HG02759 (cell line): ENCODE results near the gene SCARB1.

Experiments used
- ATAC-seq: cut with Tn5 transposase; IDR thresholded peaks from one replicate; pipeline ENCODE4 v1.9.1; 2021; ENCODE audit warnings: mild to moderate bottlenecking, moderate library complexity; ENCODE audit not compliant: unreplicated experiment

The SCARB1 gene

DNA sequence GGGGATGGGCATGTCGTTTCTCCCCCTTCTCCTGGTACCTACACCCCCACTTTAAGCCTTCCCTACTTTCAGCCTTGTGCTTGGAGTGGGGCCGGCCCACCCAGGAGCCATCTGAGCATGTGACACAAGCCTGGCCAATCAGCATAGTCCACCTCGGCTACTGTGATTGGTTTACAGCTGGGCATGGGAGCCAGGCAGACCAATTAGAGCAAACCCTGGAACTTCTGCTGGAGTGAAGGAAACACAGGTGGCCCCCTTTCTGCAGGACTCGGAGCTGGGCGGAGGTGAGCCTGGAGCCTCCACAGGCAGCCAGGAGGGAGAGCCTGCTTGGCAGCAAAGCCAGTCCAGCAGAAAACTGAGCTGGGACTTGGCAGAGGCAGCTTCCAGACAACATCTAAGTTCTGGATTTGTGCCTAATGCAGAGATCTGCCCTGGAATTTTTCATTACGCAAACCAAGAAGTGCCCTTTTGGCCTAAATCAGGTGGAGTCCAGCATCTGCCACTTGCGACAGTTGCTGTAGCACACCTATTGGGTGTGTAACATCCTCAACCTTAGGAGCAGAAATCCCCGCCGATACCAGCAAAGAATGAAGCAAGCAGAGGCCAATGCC is 59.5 kb downstream of the SCARB1 start:
- ATAC-seq = no peak

DNA sequence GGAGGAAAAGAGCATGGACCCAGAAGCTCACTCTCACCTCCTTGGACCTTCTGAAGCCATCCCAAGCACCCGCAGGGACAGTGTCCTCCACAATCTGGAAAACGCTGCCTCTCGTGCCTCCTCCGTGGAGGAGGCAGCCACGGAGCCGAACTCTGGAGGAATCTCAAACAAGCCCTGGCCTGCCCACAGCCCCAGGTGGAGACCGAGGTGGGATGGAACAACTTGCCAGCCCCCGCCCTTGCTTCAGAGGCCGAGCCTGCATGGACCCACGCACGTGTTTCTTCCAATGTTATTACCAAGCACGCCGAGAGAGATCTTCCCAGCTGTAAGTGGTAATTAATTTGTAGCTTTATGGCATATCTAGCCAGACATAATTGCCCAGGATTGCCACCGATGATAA is 61.3 kb downstream of the SCARB1 start:
- no peak for ATAC-seq

DNA sequence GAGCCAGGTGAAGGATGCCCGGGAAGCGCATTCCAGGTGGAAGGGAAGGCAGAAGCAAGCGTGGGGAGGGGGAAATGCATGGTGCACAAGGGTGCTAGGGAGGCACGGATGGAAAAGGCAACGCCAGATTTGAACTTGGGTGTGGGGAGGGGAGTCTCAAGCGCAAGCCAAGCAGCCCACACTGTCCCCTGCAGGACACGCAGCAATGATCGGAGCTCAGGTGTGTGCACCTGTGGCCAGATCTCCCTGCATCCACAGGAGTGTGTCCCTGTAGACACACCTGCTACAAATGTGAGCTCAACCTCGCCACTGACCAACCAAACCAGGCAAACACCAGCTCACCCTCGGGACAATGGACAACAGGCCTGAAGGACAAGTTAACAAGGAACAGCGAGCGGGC is 63.2 kb downstream of the SCARB1 start:
- ATAC-seq = no peak

DNA sequence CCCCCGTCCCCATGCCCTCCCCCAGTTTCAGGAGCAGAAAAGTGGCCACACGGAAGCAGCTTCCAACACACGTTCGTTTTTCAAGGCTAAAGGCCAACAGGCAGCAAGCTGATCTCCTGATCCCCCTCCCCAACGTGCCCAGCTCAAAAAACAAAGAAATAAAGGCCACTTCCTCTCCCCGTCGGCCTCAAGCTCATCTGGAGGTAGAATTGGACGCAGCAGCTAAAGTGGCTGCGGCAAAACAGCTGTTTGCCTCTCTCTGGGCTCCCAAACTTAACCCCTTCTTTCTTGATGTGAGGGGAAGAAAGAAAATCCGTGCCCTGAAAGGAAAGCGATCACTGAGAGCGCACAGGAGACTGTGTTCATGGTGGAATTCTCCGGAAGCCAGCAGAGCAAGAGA is 66.3 kb downstream of the SCARB1 start:
- no peak for ATAC-seq

DNA sequence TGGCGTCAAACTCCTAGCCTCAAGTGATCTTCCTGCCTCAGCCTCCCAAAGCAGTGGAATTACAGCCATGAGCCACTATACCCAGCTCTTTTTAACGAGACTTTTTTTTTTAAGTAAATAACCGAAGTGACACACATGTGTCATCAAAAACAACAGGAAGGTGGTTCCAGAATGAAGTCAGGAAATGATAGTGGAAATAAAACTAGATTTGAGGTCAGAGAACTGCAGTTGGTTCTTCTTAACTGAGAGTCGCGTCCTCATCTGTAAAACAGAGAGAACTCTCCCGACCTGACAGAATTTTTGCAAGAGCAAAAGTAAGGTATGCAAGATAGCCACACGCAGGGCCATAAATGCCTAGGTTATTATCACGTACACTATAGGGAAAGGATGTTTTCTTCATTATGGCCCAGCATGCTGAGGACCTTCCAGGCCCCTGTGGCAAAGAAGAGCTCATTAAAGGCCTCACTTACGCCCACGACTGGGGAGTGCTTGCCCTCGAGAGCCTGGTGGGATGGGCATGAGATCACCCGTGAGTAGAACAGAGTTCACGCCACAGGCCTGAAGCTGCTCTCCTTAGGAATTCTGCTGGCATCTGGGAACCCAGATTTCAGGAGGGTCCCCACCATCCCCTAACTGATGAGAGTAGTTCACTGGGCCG is 67.2 kb downstream of the SCARB1 start:
- no peak for ATAC-seq

DNA sequence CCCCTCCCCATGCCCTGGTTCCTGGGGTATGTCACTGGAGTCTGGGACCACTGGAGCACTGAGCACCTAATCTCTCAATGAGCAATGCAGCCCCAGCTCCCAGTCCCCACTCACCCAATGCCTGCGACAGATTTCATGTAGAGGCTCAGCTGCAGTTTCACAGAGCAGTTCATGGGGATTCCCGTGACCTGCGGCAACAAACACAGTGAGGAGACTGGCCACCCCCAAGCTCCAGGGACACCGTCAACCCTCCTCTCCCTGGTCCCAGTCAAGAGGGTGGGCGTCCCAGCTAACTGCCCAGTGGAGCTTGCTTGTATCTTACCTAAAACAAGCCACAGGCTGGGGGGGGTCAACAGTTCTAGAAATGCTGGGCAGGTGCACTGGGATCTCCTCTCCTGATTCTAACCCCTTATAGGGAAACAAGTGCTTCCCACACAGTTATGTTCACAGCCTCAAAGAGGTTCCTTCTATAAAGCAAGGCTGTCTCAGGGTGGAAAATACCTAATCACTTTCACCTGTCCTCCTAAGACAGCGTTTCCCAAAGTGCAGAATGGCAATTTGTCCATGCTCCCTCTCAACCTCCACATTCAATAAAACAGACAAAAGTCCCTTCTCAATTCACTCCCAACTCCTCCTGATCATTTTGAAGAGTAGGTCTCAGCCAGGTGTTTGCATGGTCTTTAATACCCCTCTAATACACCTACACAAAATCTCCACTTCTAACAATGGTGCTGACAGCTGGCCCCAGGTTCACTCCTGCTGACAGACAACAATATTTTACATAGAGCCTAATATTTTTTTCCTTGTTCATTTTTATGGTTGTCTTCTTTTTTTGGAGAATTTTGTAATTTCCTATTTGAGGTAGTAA is 68.3 kb downstream of the SCARB1 start:
- peak; percentile 82 for ATAC-seq

DNA sequence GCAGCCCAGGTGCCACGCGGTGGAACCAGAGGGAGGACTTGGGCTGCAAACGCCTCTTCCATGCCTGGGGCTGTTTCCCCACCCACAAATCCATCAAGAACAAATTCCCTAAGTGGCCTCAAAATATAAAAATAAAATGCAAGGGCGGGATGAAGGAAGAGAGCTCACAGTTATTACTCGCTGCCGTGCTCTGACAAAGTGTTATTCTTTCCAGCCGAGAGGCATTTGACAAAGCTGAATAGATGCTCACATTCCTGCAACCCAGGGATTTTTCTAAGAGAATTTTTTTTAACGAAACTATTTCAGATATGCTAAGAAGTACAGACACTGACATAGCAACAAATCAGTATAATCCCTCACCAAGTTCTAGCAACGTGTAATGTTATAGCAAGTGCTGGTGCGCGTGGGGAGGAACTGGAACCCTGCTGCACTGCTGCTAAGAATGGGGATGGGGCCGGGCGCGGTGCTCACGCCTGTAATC is 70.7 kb downstream of the SCARB1 start:
- no peak for ATAC-seq

DNA sequence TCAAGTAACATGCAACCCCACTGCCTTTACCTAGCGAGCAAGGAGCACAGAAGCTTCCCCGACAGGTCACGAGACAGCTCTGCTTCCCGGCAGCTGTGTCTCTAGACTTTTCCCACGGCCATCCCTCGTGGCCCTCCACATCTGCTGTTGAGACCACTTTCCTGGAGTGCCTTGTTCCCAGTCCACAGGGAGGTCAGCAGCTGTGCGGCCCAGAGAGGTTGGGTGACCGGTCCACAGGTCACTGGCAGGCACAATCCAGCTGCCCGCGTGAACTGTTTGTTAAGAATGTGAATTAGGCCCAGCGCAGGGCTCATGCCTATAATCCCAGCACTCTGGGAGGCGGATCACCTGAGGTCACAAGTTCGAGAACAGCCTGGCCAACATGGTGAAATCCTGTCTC is 71.5 kb downstream of the SCARB1 start:
- ATAC-seq = no peak

DNA sequence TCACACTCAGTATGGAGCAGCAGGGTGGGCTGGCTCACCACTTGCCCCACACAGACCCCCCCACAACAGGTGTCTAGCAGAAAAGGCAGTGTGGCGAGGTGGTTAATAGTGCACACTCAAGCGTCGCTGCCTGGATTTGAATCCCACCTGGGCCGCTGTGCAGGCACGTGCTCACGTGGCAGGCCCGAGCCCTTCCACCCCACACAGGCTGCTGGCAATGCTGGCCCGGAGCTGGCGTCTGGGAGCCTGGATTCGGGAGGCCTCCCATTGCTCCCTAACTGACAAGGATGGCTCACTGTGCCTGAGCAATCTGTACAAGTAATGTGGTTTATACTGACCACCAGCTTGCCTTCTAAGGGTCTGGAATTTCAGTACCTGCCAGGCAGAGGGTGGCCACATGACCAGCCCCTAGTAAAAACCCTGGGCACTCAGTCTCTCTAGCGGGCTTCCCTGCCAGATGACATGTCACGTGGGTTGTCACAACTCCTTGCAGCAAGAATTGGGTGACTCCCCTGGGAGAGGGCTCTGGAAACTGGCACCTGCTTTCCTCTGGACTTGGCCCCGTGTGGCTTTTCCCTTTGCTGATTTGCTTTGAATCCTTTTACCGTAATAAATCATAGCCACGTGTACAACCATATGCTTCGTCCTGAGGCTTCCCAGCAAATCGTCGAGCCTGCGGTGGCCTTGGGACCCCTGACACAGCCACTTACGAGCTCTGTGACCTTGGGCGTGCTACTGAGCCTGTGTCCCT is 72.8 kb downstream of the SCARB1 start:
- no peak for ATAC-seq

DNA sequence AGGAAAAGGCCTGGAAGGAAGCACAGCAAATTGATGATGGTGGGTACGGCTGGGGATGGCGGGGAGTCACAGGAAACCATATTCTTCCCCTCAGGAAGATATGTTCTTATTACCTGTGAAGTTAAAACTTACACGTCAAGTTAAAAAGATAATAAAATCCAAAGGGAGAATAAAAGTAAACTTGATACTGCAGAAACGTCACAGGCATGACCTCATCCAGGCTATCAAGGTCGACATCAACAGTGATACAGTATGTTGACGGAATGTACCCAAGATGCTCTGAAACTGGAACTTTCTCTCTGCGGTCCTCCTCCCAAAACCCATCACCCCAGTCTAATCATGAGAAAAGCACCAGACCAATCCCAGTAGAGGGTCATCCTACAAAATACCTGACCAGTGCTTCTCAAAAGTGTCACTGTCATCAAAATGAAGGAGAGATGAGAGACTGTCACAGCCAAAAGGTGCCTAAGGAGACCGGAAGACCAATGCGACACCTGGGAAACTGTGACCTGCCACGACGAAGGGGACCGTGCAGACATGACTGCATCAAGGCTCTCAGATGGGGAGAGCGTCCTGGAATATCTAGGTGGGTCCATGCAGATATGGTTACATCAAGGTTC is 74.6 kb downstream of the SCARB1 start:
- ATAC-seq = no peak

DNA sequence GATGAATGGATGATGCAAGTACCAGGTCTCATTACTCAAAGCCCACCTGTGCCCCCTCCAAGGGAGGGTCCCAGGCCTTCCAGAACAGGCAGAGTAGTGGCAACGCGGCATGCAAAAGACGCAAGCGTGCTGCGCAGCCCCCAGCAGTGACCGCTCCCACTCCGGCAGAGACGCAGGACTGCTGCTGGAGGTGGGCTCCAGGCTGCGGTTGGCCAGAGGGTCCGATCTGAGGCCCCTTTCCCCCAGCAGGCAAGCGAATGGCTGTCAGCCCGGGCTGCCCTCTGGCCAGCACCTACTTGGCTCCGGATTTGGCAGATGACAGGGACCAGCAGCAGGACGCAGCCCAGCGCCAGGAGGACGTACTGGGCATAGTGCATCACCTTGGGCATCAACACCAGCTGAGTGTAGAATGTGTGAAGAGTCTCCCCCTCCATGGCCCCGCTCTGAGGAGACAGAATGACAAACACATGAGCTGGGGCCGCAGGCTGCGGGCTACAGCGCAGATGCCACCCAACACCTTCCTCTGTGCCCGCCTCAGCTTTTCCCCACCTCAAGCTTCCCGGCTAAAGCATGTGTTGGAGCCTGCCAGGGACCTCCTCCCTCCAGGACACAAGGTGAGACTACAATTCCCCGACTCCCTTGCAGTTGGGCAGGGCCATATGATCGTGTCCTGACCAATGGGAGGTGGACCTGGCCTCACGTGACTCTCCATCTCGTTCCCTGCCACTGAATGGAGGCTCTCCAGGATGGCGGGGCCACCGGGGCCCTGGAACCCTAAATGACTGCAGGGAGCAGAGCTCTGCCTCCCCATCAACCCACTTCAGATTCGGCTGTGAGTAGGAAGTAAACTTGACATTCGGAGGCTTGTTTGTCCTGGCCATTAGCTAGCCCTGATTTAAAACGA is 77.4 kb downstream of the SCARB1 start:
- no peak for ATAC-seq

DNA sequence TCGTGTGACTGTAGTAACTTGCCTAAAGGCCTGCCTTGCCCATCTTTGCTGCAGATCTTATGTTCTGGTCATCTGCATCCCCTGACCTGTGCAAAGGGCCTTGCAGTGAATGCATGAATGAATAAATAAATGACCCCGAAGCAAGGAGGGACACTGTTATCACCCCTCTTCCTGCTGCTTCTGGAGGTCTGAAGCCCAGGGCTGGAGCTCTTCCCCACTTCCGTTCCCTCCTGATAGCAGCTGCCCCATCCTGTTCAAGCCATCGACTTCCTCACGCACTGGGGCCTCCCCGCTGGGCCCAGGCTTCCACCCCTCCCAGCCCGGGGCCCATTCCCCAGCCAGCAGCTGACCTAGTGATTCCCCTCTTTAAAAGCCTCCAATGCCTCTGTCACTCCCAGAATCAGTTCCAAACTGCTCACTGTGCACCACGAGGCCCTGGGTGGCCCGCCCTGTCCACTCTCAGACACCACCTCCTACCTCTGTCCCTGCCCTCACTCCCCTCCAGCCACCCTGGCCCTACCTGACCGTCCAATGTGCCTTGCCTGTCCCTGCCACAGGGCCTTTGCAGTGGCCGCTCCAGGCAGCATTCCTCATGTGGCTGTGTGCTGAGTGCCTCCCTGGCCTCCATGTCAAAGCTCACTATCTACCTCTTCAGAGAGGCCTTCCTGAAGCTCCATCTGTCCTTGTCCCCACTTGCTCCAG is 78.6 kb downstream of the SCARB1 start:
- ATAC-seq = no peak

DNA sequence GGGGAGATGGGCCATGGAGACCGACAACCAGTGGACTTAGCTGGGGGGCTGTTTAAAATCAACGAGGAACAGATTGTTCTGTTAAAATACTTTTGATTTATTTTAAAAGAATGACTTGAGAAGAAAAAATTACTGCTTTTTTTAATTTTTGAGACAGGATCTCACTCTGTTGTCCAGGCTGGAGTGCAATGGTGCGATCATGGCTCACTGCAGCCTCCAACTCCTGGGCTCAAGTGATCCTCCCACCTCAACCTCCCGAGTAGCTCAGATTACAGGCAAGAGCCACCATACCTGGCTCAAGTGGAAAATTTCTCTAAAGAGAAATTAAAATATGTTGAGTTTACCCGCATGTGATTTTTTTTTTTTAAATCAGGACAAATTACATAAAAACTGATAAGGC is 80.6 kb downstream of the SCARB1 start:
- no peak for ATAC-seq

DNA sequence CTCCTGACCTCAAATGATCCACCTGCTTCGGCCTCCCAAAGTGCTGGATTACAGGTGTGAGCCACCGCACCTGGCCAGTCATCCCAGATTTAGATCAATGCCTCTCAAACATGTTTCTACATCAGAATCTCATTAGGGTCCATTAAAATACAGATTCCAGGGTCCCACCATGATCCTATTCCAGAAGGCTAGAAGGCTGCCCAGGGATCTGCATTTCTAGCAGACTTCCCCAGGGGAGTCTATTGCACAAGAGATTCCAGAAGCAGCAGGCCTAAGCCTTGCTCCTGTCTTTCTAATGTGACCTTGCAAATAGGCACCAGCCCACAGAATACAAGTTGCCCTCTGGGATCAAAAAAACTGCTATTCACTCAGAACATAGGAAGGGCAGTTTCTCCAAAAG is 81.5 kb downstream of the SCARB1 start:
- ATAC-seq = no peak

DNA sequence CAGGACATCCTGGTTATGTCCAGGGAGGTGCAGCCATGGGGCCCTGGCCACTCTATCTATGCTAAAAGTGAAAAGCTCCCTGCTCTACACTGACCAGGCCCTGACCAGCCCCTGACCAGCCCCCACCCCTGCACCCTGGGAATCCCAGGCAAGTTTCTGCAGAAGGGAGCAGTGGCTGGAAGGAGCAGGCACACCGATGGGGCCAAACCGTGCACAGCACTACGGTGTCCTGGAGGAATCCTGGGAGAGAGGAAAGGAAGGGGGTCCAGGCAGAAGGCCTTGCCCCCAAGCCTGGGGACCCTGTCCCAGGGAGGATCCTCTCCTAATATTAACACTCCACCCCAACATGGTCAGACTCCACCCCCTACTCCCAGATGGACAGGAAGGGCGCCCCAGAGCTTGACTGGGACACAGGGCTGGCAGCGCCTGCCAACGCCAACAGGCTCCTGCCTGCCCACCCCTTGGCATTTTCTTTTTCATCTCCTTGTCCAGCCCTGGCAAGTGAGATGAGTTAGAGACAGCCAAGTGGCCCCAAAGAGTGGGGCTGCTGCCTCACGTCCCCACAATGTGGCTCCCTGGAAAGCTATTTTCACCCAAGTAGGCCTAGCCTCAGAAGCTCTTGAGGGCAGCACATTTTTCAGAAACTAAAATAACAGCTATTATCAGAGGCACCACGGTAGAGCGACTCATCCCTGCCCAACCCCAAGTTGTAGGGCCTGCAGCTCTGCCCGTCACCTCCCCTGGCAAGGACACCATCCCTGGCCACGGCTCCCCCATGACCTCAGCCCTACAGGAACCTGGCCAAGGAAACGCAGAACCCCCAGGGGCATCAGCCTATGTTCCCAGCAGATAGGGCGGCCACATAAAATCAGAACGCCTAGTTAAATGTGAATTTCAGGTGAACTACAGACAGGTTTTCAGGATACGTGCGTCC is 82.6 kb downstream of the SCARB1 start:
- no peak for ATAC-seq

DNA sequence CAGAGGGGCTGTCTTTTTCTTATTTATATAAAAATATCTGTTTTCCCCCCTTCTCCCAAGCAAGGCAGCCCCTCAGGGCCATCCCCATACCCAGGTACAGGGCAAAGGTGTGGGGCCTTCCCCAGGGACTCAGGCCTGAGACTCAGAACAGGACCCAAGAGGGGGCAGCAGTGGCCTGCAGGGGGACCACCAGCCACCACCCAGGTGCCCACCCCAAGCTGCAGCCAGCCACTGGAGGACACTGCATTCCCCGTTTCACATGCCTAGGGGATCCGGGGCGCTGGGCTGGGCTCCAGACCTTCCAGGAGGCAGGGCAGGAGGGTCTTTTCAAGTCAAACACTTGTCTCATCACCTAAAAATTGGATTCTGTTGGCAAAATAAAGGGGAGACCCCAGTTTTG is 83.3 kb downstream of the SCARB1 start:
- no peak for ATAC-seq

DNA sequence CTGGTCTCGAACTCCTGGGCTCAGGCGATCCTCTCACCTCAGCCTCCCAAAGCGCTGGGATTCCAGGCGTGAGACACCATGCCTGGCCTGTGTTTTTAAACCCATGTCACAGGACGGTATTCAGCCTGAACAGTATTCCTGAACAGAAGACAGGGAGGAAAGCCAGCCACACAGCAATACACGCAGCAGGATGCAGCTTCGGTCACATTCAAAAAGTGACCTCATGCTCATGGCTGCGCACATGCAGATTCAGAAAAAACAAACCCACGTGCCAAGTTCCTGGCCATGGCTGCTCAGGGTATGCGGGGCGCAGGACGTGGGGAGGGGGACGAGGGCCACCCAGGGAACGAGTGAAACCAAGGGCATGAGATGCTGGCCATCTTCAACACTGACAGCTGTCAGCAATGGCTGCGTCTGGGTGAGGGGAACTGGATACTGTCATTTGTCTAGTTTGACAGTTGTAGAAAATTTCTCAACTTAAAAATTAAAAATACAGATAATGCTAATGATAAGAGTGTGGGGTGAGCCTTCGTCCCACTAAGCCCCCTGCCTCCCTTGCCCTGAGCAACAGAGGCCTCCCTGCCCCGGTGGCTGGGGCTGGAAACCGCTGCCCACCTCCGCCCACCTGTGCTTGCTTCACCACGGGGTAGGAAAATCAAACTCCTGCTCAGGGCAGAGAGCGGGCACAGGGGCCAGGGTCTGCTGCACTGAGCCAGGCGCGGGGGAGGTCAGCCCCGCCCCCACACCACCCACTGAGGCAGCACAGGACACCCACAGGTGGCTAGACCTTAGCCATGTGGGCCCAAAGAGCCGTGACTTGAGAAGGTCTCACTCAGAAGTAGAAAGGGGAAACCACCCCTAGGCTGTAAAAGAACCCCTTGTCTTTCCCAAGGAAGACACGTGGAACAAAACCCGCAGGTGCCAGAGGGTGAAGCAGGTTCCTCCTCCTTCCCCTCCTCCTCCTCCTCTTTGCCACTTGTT is 84.2 kb downstream of the SCARB1 start:
- peak; percentile 49 for ATAC-seq
